GM18868 (cell line): ENCODE data around the gene HNF1A.
"Not testable (repeated sequence)": the region's sequence is repeated elsewhere in the genome, so short reads cannot be mapped to it uniquely, and the experiment has no call there.

Experiments
- ATAC-seq: cut with Tn5 transposase; IDR thresholded peaks from one replicate; pipeline ENCODE4 v1.9.1; 2021; ENCODE audit warnings: mild to moderate bottlenecking, moderate library complexity; ENCODE audit not compliant: unreplicated experiment

HNF1A gene, protein sequence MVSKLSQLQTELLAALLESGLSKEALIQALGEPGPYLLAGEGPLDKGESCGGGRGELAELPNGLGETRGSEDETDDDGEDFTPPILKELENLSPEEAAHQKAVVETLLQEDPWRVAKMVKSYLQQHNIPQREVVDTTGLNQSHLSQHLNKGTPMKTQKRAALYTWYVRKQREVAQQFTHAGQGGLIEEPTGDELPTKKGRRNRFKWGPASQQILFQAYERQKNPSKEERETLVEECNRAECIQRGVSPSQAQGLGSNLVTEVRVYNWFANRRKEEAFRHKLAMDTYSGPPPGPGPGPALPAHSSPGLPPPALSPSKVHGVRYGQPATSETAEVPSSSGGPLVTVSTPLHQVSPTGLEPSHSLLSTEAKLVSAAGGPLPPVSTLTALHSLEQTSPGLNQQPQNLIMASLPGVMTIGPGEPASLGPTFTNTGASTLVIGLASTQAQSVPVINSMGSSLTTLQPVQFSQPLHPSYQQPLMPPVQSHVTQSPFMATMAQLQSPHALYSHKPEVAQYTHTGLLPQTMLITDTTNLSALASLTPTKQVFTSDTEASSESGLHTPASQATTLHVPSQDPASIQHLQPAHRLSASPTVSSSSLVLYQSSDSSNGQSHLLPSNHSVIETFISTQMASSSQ

DNA sequence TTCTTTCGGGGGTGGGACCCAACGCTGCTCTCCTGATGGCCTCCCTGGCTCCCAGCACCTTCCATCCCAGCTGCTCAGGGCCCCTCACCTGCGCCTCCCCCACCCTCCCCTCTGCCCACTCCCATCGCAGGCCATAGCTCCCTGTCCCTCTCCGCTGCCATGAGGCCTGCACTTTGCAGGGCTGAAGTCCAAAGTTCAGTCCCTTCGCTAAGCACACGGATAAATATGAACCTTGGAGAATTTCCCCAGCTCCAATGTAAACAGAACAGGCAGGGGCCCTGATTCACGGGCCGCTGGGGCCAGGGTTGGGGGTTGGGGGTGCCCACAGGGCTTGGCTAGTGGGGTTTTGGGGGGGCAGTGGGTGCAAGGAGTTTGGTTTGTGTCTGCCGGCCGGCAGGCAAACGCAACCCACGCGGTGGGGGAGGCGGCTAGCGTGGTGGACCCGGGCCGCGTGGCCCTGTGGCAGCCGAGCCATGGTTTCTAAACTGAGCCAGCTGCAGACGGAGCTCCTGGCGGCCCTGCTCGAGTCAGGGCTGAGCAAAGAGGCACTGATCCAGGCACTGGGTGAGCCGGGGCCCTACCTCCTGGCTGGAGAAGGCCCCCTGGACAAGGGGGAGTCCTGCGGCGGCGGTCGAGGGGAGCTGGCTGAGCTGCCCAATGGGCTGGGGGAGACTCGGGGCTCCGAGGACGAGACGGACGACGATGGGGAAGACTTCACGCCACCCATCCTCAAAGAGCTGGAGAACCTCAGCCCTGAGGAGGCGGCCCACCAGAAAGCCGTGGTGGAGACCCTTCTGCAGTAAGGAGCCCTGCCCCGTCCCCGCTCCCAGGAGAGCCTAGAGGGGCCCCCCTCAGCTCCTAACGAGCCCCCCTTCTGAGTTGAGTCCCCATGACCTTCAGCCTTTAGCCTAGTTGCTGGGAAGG, at the start of gene HNF1A:
Gene HNF1A, plus strand, starts transcription at position 248 of the 924 bp plus-strand sequence. Its CDS starts 226 bp downstream, at position 474.
- no peak for ATAC-seq

DNA sequence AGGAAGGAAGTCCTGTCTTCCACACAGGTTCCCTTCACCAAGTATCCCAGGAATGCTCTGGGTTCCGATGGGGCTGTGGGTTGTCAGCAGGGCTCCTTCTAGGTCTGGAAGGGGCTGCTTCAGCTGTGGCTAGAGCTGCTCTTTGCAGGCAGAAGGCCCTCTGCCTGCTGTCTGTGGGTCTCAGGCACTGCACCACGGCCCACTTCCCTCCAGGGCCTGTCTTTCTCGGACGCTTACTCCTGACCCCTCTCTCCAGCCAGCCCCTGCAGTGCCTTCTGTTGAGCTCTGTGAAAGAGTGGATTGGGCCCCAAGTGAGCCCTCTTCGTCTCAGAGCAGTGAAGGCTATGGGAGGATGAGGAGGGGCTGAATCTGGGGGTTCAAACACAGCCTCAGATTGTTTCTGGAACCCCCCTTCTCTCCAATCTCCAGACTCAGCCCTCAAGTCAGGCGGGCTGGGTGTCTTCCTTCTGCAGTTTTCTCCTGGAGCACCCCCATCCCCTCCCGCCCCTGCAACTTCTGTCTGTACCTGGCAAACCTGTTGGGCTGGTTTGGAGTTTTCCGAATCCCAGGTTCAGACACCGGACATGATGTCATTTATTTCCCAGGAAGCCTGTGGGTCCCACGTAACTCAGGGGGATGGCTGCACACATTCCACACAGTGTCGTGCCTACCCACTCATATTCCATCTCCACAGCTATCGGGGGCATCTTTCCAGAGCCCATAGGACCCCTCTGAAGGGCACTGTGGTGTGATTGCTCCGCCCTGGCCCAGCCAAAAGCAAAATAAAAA, 49.3 kb upstream of the HNF1A start:
- ATAC-seq = no peak

DNA sequence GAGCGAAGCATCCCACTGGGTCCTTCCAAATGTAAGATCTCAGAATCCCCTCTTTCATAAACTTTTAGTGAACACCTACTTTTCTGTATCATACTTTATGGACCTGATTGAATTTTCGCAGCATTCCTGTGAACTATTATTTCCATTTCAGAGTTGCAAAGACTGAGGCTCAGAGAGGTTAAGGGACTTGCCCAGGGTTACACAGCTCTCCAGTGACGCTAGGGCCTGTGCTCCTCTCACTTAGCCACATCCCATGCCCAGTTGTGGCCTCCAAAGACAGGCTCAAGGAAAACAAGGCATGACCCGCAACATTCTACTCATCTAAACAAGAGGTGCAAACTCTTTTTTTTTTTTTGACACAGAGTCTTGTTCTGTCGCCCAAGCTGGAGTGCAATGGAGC, 48.3 kb upstream of the HNF1A start:
- ATAC-seq = no peak

DNA sequence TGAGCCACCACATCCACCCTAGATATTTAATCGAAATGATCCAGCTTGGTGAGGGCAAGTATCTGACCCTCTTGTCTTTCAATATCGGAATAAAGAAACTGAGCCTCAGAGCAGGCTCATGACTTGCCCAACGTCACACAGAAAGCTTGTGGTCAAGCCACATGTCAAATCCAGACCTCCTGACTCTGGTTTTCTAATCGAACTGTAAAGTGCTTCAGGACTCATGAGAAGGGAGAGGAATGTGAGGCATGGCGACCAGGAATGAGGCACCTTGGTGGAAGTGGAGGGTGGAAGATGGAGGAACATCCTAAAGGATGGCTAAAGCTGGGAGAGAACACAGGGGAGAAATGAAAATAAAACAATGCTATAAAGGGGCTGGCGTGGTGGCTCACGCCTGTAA, 46.3 kb upstream of the HNF1A start:
- no peak for ATAC-seq

DNA sequence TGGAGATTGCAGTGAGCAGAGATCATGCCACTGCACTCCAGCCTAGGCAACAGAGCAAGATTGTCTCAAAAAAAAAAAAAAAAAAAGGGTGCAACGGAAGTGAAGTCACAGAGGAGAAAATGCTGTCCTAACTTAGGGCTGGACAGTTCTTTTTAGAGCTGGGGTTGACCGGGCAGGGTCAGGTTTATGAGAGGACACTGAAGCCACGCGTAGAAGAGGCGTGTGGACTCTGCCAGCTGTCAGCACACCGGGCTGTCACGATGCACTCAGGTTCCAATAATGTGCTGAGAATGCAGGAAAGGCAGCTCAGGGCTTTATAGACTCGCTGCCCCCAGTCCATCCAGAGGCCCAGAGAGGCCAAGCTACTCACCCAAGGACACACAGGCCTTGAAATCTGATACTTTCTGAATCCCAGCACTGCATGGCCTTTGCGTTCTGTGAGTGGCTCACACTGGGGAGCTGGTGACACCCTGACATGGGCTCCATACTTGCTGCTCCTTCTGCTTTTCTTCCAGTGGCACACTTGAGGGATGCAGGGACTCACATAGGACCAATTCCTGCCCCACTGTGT, 45.3 kb upstream of the HNF1A start:
- ATAC-seq = no peak

DNA sequence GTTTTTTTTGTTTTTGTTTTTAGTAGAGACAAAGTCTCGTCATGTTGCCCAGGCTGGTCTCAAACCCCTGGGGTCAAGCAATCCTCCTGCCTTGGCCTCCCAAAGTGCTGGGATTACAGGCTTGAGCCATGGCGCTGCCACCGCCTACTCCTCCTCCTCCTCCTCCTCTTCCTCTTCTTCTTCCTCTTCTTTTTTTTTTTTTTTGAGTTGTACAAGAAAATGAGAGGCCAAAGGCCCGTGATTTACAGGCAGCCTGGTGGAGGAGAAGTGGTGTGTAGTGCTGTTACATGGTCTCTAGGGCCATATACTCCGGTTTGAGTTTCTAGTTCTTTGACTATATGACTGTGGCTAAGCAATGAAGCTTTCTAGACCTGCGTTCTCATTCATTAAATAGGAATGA, 44.6 kb upstream of the HNF1A start:
- ATAC-seq = no peak

DNA sequence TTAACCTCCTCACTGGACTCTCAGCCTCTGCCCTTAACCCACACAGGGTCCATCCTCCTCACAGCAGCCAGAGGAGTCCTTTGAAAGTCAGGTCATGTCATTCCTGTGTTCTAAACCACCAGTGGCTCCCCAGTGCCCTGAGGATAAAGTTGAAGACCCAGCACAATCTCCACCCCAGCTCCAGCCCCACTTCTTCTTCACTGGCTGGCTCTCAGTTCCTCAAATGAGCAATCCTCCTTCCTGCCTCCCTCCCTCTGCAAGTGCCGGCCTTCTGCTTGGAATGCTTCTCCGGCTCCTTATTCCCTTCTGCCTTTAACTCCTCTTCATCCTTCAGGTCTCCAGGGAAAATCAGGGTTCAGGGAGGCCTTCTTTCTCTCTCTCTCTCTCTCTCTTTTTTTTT, 42.1 kb upstream of the HNF1A start:
- ATAC-seq = no peak

DNA sequence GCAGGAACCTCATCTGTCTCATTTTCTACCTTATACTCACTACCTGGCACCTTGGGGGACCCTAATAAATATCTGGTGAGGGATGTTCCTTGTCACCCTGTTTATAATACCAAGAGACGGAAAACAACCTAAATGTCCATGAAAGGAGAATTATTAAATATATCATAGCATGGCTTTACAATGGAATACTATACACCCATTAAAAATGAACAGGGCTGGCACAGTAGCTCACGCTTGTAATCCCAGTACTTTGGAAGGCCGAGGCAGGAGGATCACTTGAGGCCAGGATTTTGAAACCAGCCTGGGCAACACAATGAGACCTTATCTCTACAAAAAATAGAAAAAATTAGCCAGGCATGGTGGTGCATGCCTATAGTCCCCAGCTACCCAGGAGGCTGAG, 39.8 kb upstream of the HNF1A start:
- no peak for ATAC-seq

DNA sequence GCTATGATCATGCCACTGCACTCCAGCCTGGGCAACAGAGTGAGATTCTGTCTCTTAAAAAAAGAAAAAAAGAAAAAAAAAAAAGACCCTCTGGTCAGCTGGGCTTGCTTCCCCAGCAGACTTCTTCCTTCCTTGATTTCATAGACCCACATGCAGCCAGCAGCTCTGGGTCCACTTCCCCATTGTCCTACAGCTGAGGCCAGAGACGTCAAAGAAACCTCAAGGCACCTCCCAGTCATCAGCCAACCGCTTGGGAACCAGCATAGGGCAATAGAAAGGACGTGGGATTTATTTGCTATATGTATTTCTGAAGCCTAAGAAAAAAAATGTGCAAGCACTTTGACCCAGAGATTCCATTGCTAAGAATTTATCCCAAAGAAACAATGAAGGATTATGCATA, 38.8 kb upstream of the HNF1A start:
- no peak for ATAC-seq

DNA sequence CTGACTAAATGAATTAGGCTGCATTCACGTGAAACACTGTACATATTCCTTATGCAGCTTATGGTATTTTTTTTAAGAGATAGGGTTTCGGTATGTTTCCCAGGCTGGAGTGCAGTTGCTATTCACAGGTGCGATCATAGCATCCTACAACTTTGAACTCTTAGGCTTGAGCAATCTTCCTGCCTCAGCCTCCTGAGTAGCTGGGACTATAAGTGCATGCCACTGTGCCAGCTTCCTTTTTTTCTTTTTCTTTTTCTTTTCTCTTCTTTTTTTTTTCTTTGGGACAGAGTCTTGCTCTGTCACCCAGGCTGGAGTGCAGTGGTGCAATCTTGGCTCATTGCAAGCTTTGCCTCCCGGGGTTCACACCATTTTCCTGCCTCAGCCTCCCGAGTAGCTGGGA, 38.3 kb upstream of the HNF1A start:
- no peak for ATAC-seq

DNA sequence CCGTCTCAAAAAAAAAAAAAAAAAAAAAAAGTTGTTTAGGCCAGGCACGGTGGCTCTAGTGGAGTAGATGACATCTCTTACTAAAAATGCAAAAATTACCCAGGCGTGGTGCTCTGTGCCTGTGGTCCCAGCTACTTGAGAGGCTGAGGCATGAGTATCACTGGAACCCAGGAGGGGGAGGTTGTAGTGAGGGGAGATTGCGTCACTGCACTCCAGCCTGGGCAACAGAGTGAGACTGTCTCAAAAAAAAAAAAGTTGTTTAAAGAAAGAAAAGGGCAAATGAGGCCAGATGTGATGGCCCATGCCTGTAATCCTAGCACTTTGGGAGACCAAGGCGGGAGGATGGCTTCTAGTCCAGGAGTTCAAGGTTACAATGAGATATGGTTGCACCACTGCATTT, 37.5 kb upstream of the HNF1A start:
- no peak for ATAC-seq

DNA sequence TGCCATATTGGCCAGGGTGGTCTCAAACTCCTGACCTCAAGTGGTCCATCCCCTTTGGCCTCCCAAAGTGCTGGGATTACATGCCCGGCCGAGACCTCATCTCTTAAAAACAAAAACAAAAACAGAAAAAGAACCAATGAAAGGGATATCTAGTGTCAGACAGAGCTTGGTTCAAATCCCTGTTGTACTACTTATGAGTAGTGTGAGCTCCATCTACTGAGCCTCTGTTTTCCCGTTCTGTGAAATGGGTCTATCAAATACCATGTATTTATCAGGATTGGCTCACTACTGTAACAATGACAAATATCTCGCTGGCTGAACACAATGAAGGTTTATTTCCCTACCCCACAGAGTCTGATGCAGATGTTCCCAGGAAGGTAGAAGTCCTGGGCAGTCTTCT, 36.9 kb upstream of the HNF1A start:
- ATAC-seq = no peak

DNA sequence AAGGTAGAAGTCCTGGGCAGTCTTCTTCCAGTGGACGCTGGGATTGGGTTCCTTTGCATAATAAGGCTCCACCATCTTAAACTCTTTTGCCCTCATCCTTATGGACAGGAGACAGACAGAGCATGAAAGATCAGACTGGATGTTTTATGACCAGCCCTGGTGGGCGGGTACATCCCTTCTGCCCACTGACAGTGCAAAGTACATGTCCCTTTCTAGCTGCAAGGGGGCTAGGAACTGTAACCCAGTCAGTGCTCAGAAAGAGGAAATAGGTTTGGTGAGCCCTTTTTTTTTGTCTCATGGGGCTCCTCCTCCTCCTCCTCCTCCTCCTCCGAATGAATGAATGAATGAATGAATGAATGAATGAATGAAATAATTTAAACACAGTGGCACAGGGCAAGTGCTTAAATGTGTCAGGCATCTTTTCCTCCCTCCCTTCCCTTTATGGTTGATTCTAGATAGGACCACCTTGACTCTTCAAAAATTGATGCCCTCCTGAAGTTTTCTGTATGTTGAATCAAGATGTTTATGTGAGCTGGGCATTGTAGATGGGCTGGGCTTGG, 36.4 kb upstream of the HNF1A start:
- ATAC-seq = no peak

DNA sequence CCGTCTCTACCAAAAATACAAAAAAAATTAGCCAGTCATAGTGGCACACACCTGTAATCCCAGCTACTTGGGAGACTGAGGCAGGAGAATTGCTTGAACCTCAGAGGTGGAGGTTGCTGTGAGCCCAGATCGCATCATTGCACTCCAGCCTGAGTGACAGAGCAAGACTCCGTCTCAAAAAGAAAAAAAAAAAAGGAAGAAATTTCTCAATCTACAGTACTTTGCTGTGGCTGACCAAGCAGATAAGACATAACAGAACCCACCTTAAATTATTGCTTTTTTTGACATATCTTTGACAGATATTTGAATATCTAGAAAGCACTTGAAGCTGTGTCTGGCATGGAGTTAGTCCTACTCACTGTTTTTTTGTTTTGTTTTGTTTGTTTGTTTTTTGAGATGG, 34.9 kb upstream of the HNF1A start:
- no peak for ATAC-seq

DNA sequence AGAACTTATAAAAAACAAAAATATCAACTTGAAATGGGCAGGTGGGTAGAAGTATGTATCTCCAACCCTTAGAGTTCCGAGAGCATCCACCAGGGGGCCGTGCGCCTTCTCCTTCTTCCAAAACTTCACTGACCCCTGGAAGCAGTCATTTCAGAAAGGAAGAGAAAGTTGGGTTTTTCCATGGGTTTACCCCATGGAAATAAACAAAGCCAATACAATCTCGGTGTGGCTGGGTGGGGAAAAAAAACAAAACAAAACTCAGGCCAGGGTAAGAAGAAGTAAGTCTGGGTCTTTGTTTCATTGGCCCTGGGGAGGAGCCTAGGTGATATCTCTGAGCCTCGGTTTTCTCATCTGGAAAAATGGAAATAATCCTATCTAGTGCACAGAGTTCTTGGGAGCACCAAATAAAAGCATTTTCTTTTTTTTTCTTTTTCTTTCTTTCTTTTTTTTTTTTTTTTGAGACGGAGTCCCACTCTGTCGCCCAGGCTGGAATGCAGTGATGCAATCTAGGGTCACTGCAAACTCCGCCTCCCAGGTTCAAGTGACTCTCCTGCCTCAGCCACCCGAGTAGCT, 33.6 kb upstream of the HNF1A start:
- no peak for ATAC-seq

DNA sequence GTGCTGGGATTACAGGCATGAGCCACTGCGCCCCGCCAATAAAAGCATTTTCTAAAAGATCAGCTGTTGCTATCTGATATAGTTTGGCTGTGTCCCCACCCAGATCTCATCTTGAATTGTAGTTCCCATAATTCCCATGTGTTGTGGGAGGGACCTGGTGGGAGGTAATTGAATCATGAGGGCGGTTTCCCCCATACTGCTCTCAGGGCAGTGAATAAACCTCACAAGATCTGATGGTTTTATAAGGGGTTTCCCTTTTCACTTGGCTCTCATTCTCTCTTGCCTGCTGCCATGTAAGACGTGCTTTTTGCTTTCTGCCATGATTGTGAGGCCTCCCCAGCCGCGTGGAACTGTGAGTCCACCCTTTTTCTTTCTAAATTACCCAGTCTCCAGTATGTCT, 32.8 kb upstream of the HNF1A start:
- not testable (repeated sequence) for ATAC-seq

DNA sequence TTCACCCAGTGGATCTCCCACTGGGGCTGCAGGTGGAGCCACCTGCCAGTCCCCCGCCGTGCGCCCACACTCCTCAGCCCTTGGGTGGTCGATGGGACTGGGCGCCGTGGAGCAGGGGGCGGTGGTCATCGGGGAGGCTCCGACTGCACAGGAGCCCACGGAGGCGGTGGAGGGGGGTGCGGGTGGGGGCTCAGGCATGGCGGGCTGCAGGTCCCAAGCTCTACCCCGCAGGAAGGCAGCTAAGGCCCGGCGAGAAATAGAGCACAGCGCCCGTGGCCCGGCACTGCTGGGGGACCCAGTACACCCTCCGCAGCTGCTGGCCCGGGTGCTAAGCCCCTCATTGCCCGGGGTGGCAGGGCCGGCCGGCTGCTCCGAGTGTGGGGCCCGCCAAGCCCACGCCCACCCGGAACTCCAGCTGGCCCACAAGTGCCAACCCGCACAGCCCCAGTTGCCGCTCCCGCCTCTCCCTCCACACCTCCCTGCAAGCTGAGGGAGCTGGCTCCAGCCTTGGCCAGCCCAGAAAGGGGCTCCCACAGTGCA, 28.0 kb upstream of the HNF1A start:
- not testable (repeated sequence) for ATAC-seq

DNA sequence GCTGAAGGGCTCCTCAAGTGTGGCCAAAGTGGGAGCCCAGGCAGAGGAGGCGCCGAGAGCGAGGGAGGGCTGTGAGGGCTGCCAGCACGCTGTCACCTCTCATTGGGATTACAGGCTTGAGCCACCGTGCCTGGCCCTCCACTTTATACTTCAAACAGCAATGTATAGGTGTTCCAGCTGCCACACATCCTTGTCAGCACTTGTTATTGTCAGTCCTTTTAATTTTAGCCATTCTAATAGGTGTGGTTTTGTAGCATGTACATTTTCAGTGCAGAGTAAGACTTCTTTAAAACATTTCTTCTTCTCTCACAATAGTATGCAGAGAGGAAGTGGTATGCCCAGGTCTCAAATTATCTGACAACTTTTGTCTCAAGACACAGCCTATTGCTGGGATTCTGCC, 27.5 kb upstream of the HNF1A start:
- no peak for ATAC-seq

DNA sequence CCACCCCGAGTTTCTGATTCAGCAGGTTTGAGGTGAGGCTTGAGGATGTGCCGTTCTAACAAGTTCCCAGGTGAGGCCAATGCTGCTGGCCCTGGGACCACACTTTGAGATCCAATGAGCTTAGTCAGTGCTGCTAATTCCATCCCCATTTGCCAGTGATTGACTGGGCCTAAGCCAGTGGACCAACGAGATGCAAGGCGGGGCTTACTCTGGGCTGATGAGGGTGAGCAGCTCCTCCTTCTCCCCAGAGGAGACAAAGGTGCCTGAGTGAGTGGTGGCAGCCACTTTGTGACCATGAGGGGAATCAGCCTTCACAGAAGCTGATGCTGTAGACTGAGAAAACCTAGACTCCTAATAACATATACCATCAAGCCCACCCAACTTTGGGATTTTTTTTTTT, 23.1 kb upstream of the HNF1A start:
- ATAC-seq = no peak
